ENCODE measurements around the gene ACOX3. TPM values are rescaled to one million over a fixed set of nuclear protein-coding genes. Genes with fewer than 3 reads are reported as not detected.
A peak's percentile ranks its signal among the peaks of the same experiment; 100 is the strongest.

The ACOX3 gene
- total and polyA plus RNA-seq, 9 of the 15 experiments (the other 6 are each of a cell fraction or from before 2014, with no cell fraction given): 0.68 to 7.3 (median 3.7) TPM

- TF ChIP-seq NR2C2 (CRISPR knock-in tag; IDR thresholded peaks at IDR 0.05): no peak
- peak; percentile 50 for TF ChIP-seq NR2C2 (tag; IDR thresholded peaks at IDR 0.05)
- no peak for TF ChIP-seq ATF1 (CRISPR knock-in tag; IDR thresholded peaks at IDR 0.05)
- TF ChIP-seq ATF1 (tag; IDR thresholded peaks at IDR 0.05): peak; percentile 79
- TF ChIP-seq TAF15 (IDR thresholded peaks at IDR 0.05; ENCODE audit: low read depth, low read length): no peak
- no peak for TF ChIP-seq NCOA6 (IDR thresholded peaks at IDR 0.05)
- TF ChIP-seq TAL1 (IDR thresholded peaks at IDR 0.05): no peak
- peak; percentile 75 for TF ChIP-seq CBFA2T2 (conservative IDR thresholded peaks at IDR 0.05)
- TF ChIP-seq USF2 (CRISPR knock-in tag; IDR thresholded peaks at IDR 0.05): peak; percentile 82
- TF ChIP-seq ZNF318 (IDR thresholded peaks at IDR 0.05; ENCODE audit: borderline replicate concordance in 1 of 2, low read depth in 1 of 2): 0 out of 4 replicates have a peak, but pooled peaks of 1 of the 2 experiments have one; percentile 23
- peak; percentile 71 for TF ChIP-seq REST (IDR thresholded peaks at IDR 0.05; ENCODE audit: borderline replicate concordance)
- no peak for TF ChIP-seq REST (CRISPR knock-in tag; IDR thresholded peaks at IDR 0.05; ENCODE audit: low read depth)
- TF ChIP-seq RAD51 (IDR thresholded peaks at IDR 0.05; ENCODE audit: borderline replicate concordance, low read depth): peak; percentile 94
Measured at GRCh38 chr4:8385106-8385505, 55.4 kb downstream of the ACOX3 start (continued).

Data from K562 (cell line).